SIG-M5 (cell line): ENCODE results near the gene SULT2B1.
"Not testable (repeated sequence)": the region's sequence is repeated elsewhere in the genome, so short reads cannot be mapped to it uniquely, and the experiment has no call there.

Experiments used
- DNase-seq: peaks from one replicate; lab custom pipeline; 2025; lab: John Stamatoyannopoulos, UW

The SULT2B1 gene

GRCh38 chr19:48618916-48619691, 67.1 kb downstream of the SULT2B1 start, which contains the start of the genes RPL18 and SPHK2:
Gene RPL18, minus strand, starts transcription at chr19:48619178. Its CDS starts 35 bp downstream, at chr19:48619143.
Gene SPHK2, plus strand, starts transcription at chr19:48619506. Its CDS starts 1,009 bp downstream, at chr19:48620515.
- DNase-seq: peak; percentile 96

GRCh38 chr19:48619692-48620585, 68.0 kb downstream of the SULT2B1 start:
- DNase-seq: no peak

- DNase-seq: no peak
Measured at GRCh38 chr19:48623556-48624066, 71.6 kb downstream of the SULT2B1 start.

GRCh38 chr19:48624067-48624594, 72.2 kb downstream of the SULT2B1 start:
- DNase-seq: no peak

GRCh38 chr19:48624791-48625723, 73.1 kb downstream of the SULT2B1 start:
- DNase-seq: no peak

GRCh38 chr19:48625891-48626327, 73.9 kb downstream of the SULT2B1 start:
- DNase-seq: no peak

GRCh38 chr19:48627201-48627864, 75.4 kb downstream of the SULT2B1 start:
- DNase-seq: no peak

GRCh38 chr19:48627865-48628314, 75.9 kb downstream of the SULT2B1 start:
- no peak for DNase-seq

GRCh38 chr19:48628486-48629296, 76.7 kb downstream of the SULT2B1 start:
- no peak for DNase-seq

GRCh38 chr19:48629297-48629598, 77.3 kb downstream of the SULT2B1 start:
- no peak for DNase-seq

- DNase-seq: no peak
Measured at GRCh38 chr19:48629599-48630295, 77.8 kb downstream of the SULT2B1 start.

- DNase-seq: no peak
Measured at GRCh38 chr19:48630296-48631063, 78.5 kb downstream of the SULT2B1 start.

- no peak for DNase-seq
Measured at GRCh38 chr19:48631225-48631624, 79.3 kb downstream of the SULT2B1 start.

GRCh38 chr19:48632286-48632685, 80.3 kb downstream of the SULT2B1 start:
- DNase-seq: not testable (repeated sequence)

- no peak for DNase-seq
Measured at GRCh38 chr19:48632692-48633147, 80.7 kb downstream of the SULT2B1 start.

GRCh38 chr19:48633148-48634035, 81.4 kb downstream of the SULT2B1 start:
- DNase-seq: no peak

GRCh38 chr19:48634036-48634342, 82.0 kb downstream of the SULT2B1 start:
- no peak for DNase-seq
